ENCODE measurements around the gene CYP26B1.

GRCh38 chr2:72085036-72085435 lies 62.6 kb downstream of the CYP26B1 start:
- TF ChIP-seq CTCF (conservative IDR thresholded peaks at IDR 0.05) = no peak
- TF ChIP-seq EZH2 (IDR thresholded peaks at IDR 0.05; ENCODE audit: low read depth) = no peak
